ENCODE results near the gene ABCC8. TPM values are rescaled to one million over a fixed set of nuclear protein-coding genes. Genes with fewer than 3 reads are reported as not detected.

ABCC8 gene
- total RNA-seq, 2 experiments from 2014 or later: not detected

GRCh38 chr11:17457396-17458173 lies 19.1 kb downstream of the ABCC8 start:
- H3K27ac Mint-ChIP-seq: no peak overlapping the region
- H3K9me3 Mint-ChIP-seq: no peaks in the 10 kb centered on the region
- H3K36me3 Mint-ChIP-seq (ENCODE audit: low read depth): no peaks in the 10 kb centered on the region
- CTCF ChIA-PET: no interaction called here
- POLR2A ChIA-PET: no interaction called here
- H3K4me3 Mint-ChIP-seq: no peak overlapping the region
- no peak for DNase-seq
- peaks cover 2% of the 10 kb centered on the region for H3K4me1 Mint-ChIP-seq
- peaks cover 20% of the 10 kb centered on the region for H3K27me3 Mint-ChIP-seq

GRCh38 chr11:17452668-17453067 lies 24.0 kb downstream of the ABCC8 start:
- Mint-ChIP-seq H3K4me1 (peaks cover 2% of the 10 kb centered on the region), H3K4me3 (no peak overlapping the region), H3K27me3 (peaks cover 22% of the 10 kb centered on the region), H3K27ac (no peak overlapping the region), H3K9me3 (no peaks in the 10 kb centered on the region), H3K36me3 (ENCODE audit: low read depth) (no peaks in the 10 kb centered on the region)
- POLR2A ChIA-PET: no interaction called here
- CTCF ChIA-PET: no interaction called here
- DNase-seq: no peak

GRCh38 chr11:17449158-17449557 lies 27.5 kb downstream of the ABCC8 start:
- no peak for DNase-seq
- Mint-ChIP-seq H3K27me3 (peaks cover 16% of the 10 kb centered on the region), H3K4me3 (no peak overlapping the region), H3K9me3 (no peaks in the 10 kb centered on the region), H3K36me3 (ENCODE audit: low read depth) (no peaks in the 10 kb centered on the region), H3K27ac (no peak overlapping the region), H3K4me1 (no peaks in the 10 kb centered on the region)
- ChIA-PET CTCF (no interaction called here), POLR2A (no interaction called here)

GRCh38 chr11:17446482-17446881 lies 30.2 kb downstream of the ABCC8 start:
- no peak overlapping the region for H3K4me3 Mint-ChIP-seq
- CTCF ChIA-PET: no interaction called here
- DNase-seq: no peak
- no peaks in the 10 kb centered on the region for H3K36me3 Mint-ChIP-seq (ENCODE audit: low read depth)
- POLR2A ChIA-PET: no interaction called here
- H3K9me3 Mint-ChIP-seq: no peaks in the 10 kb centered on the region
- H3K27me3 Mint-ChIP-seq: peaks cover 25% of the 10 kb centered on the region
- no peak overlapping the region for H3K27ac Mint-ChIP-seq
- H3K4me1 Mint-ChIP-seq: no peaks in the 10 kb centered on the region

GRCh38 chr11:17445240-17445795 lies 31.3 kb downstream of the ABCC8 start:
- Mint-ChIP-seq H3K4me3 (no peak overlapping the region), H3K9me3 (no peaks in the 10 kb centered on the region), H3K27me3 (peaks cover 21% of the 10 kb centered on the region), H3K4me1 (no peaks in the 10 kb centered on the region), H3K36me3 (ENCODE audit: low read depth) (no peaks in the 10 kb centered on the region), H3K27ac (no peak overlapping the region)
- POLR2A ChIA-PET: no interaction called here
- no peak for DNase-seq
- CTCF ChIA-PET: no interaction called here

- H3K27ac Mint-ChIP-seq: no peak overlapping the region
- POLR2A ChIA-PET: no interaction called here
These were observed 32.5 kb downstream of the ABCC8 start for GRCh38 chr11:17443926-17444690.

GRCh38 chr11:17443423-17443822 lies 33.2 kb downstream of the ABCC8 start:
- no peak for DNase-seq
- Mint-ChIP-seq H3K4me1 (peaks cover 12% of the 10 kb centered on the region), H3K4me3 (no peak overlapping the region), H3K36me3 (ENCODE audit: low read depth) (no peaks in the 10 kb centered on the region), H3K27ac (no peak overlapping the region), H3K9me3 (no peaks in the 10 kb centered on the region), H3K27me3 (peaks cover 16% of the 10 kb centered on the region)
- ChIA-PET POLR2A (no interaction called here), CTCF (no interaction called here)

More at GRCh38 chr11:17443926-17444690, 32.5 kb downstream of the ABCC8 start:
- Mint-ChIP-seq H3K36me3 (ENCODE audit: low read depth) (no peaks in the 10 kb centered on the region), H3K27me3 (peaks cover 16% of the 10 kb centered on the region), H3K4me1 (peaks cover 6% of the 10 kb centered on the region), H3K4me3 (no peak overlapping the region), H3K9me3 (no peaks in the 10 kb centered on the region)
- CTCF ChIA-PET: no interaction called here
- DNase-seq: no peak

- no peaks in the 10 kb centered on the region for H3K36me3 Mint-ChIP-seq (ENCODE audit: low read depth)
- no peaks in the 10 kb centered on the region for H3K9me3 Mint-ChIP-seq
- DNase-seq: no peak
- H3K27ac Mint-ChIP-seq: no peak overlapping the region
- H3K4me1 Mint-ChIP-seq: peaks cover 12% of the 10 kb centered on the region
- H3K27me3 Mint-ChIP-seq: peaks cover 16% of the 10 kb centered on the region
- no peak overlapping the region for H3K4me3 Mint-ChIP-seq
- POLR2A ChIA-PET: no interaction called here
- CTCF ChIA-PET: no interaction called here
These were observed 33.6 kb downstream of the ABCC8 start for GRCh38 chr11:17443000-17443399.

GRCh38 chr11:17439316-17439782 lies 37.3 kb downstream of the ABCC8 start:
- peaks cover 16% of the 10 kb centered on the region for H3K27me3 Mint-ChIP-seq
- H3K9me3 Mint-ChIP-seq: no peaks in the 10 kb centered on the region
- POLR2A ChIA-PET: no interaction called here
- no peak overlapping the region for H3K4me3 Mint-ChIP-seq
- H3K27ac Mint-ChIP-seq: no peak overlapping the region
- peaks cover 16% of the 10 kb centered on the region for H3K4me1 Mint-ChIP-seq
- no peaks in the 10 kb centered on the region for H3K36me3 Mint-ChIP-seq (ENCODE audit: low read depth)
- DNase-seq: no peak
- CTCF ChIA-PET: no interaction called here

GRCh38 chr11:17437366-17437765 lies 39.3 kb downstream of the ABCC8 start:
- Mint-ChIP-seq H3K4me3 (no peak overlapping the region), H3K9me3 (no peaks in the 10 kb centered on the region), H3K27ac (no peak overlapping the region), H3K4me1 (peaks cover 16% of the 10 kb centered on the region), H3K27me3 (peaks cover 7% of the 10 kb centered on the region), H3K36me3 (ENCODE audit: low read depth) (no peaks in the 10 kb centered on the region)
- POLR2A ChIA-PET: no interaction called here
- DNase-seq: no peak
- CTCF ChIA-PET: no interaction called here

GRCh38 chr11:17434108-17434507 lies 42.5 kb downstream of the ABCC8 start:
- H3K4me3 Mint-ChIP-seq: no peak overlapping the region
- peaks cover 5% of the 10 kb centered on the region for H3K27me3 Mint-ChIP-seq
- DNase-seq: no peak
- POLR2A ChIA-PET: no interaction called here
- no peaks in the 10 kb centered on the region for H3K9me3 Mint-ChIP-seq
- H3K36me3 Mint-ChIP-seq (ENCODE audit: low read depth): no peaks in the 10 kb centered on the region
- CTCF ChIA-PET: interaction anchor here (1.9 kb wide), 1 partner anchor 94 kb away, joined by 5 read pairs; no protein-coding TSS in a partner anchor
- peaks cover 10% of the 10 kb centered on the region for H3K4me1 Mint-ChIP-seq
- H3K27ac Mint-ChIP-seq: no peak overlapping the region

GRCh38 chr11:17432002-17432401 lies 44.6 kb downstream of the ABCC8 start:
- CTCF ChIA-PET: no interaction called here
- DNase-seq: no peak
- POLR2A ChIA-PET: no interaction called here
- H3K4me3 Mint-ChIP-seq: no peak overlapping the region
- H3K9me3 Mint-ChIP-seq: no peaks in the 10 kb centered on the region
- peaks cover 10% of the 10 kb centered on the region for H3K27me3 Mint-ChIP-seq
- H3K4me1 Mint-ChIP-seq: peaks cover 8% of the 10 kb centered on the region
- no peaks in the 10 kb centered on the region for H3K36me3 Mint-ChIP-seq (ENCODE audit: low read depth)
- H3K27ac Mint-ChIP-seq: no peak overlapping the region

- Mint-ChIP-seq H3K9me3 (no peaks in the 10 kb centered on the region), H3K36me3 (ENCODE audit: low read depth) (no peaks in the 10 kb centered on the region), H3K27me3 (peaks cover 10% of the 10 kb centered on the region), H3K4me1 (peaks cover 16% of the 10 kb centered on the region), H3K4me3 (no peak overlapping the region), H3K27ac (no peak overlapping the region)
- ChIA-PET POLR2A (no interaction called here), CTCF (no interaction called here)
- no peak for DNase-seq
These were observed 45.5 kb downstream of the ABCC8 start for GRCh38 chr11:17431139-17431538.
